ENCODE results near the gene PTPRE.

Gene PTPRE

GRCh38 chr10:128043259-128044045 is 136.5 kb downstream of the PTPRE start:
- TF ChIP-seq YY1 (IDR thresholded peaks at IDR 0.05; ENCODE audit: insufficient read depth, insufficient read length) (no peak), SUZ12 (IDR thresholded peaks at IDR 0.05; ENCODE audit: extremely low read depth, insufficient read depth, insufficient read length) (no peak), ZNF274 (IDR thresholded peaks at IDR 0.05; ENCODE audit: low read depth, low read length) (no peak)
- no peak overlapping the region for H3K4me3 ChIP-seq (ENCODE audit: insufficient read length, low read depth)
- H3K4me1 ChIP-seq (ENCODE audit: insufficient read depth, insufficient read length): peaks cover 7% of the 10 kb centered on the region
- H3K9ac ChIP-seq (ENCODE audit: insufficient read length, low read depth): no peak overlapping the region
- H3K27me3 ChIP-seq (ENCODE audit: insufficient read depth, insufficient read length): no peaks in the 10 kb centered on the region
- no peaks in the 10 kb centered on the region for H3K9me3 ChIP-seq (ENCODE audit: insufficient read depth, low read length)
- H3K36me3 ChIP-seq (ENCODE audit: insufficient read depth, insufficient read length, low read length): no peaks in the 10 kb centered on the region
- DNase-seq (ENCODE audit: low read depth, low spot score): no peak

GRCh38 chr10:128044186-128044585 is 137.3 kb downstream of the PTPRE start:
- TF ChIP-seq SUZ12 (IDR thresholded peaks at IDR 0.05; ENCODE audit: extremely low read depth, insufficient read depth, insufficient read length) (no peak), ZNF274 (IDR thresholded peaks at IDR 0.05; ENCODE audit: low read depth, low read length) (no peak), YY1 (IDR thresholded peaks at IDR 0.05; ENCODE audit: insufficient read depth, insufficient read length) (no peak)
- no peaks in the 10 kb centered on the region for H3K9me3 ChIP-seq (ENCODE audit: insufficient read depth, low read length)

GRCh38 chr10:128044961-128045832 is 138.3 kb downstream of the PTPRE start:
- Histone ChIP-seq H3K4me1 (ENCODE audit: insufficient read depth, insufficient read length) (peaks cover 7% of the 10 kb centered on the region), H3K27me3 (ENCODE audit: insufficient read depth, insufficient read length) (no peaks in the 10 kb centered on the region), H3K9me3 (ENCODE audit: insufficient read depth, low read length) (no peaks in the 10 kb centered on the region), H3K4me3 (ENCODE audit: insufficient read length, low read depth) (no peak overlapping the region), H3K36me3 (ENCODE audit: insufficient read depth, insufficient read length, low read length) (no peaks in the 10 kb centered on the region), H3K9ac (ENCODE audit: insufficient read length, low read depth) (no peak overlapping the region)
- TF ChIP-seq YY1 (IDR thresholded peaks at IDR 0.05; ENCODE audit: insufficient read depth, insufficient read length): no peak
- no peak for TF ChIP-seq SUZ12 (IDR thresholded peaks at IDR 0.05; ENCODE audit: extremely low read depth, insufficient read depth, insufficient read length)
- no peak for TF ChIP-seq ZNF274 (IDR thresholded peaks at IDR 0.05; ENCODE audit: low read depth, low read length)
- DNase-seq (ENCODE audit: low read depth, low spot score): no peak

More at GRCh38 chr10:128044186-128044585, 137.3 kb downstream of the PTPRE start:
- peaks cover 7% of the 10 kb centered on the region for H3K4me1 ChIP-seq (ENCODE audit: insufficient read depth, insufficient read length)
- no peak overlapping the region for H3K9ac ChIP-seq (ENCODE audit: insufficient read length, low read depth)
- no peak overlapping the region for H3K4me3 ChIP-seq (ENCODE audit: insufficient read length, low read depth)
- no peaks in the 10 kb centered on the region for H3K36me3 ChIP-seq (ENCODE audit: insufficient read depth, insufficient read length, low read length)
- H3K27me3 ChIP-seq (ENCODE audit: insufficient read depth, insufficient read length): no peaks in the 10 kb centered on the region
- no peak for DNase-seq (ENCODE audit: low read depth, low spot score)

GRCh38 chr10:128045833-128046120 is 138.9 kb downstream of the PTPRE start:
- Histone ChIP-seq H3K4me1 (ENCODE audit: insufficient read depth, insufficient read length) (peaks cover 7% of the 10 kb centered on the region), H3K4me3 (ENCODE audit: insufficient read length, low read depth) (no peak overlapping the region), H3K36me3 (ENCODE audit: insufficient read depth, insufficient read length, low read length) (no peaks in the 10 kb centered on the region), H3K9me3 (ENCODE audit: insufficient read depth, low read length) (no peaks in the 10 kb centered on the region), H3K9ac (ENCODE audit: insufficient read length, low read depth) (no peak overlapping the region), H3K27me3 (ENCODE audit: insufficient read depth, insufficient read length) (no peaks in the 10 kb centered on the region)
- TF ChIP-seq YY1 (IDR thresholded peaks at IDR 0.05; ENCODE audit: insufficient read depth, insufficient read length) (no peak), SUZ12 (IDR thresholded peaks at IDR 0.05; ENCODE audit: extremely low read depth, insufficient read depth, insufficient read length) (no peak), ZNF274 (IDR thresholded peaks at IDR 0.05; ENCODE audit: low read depth, low read length) (no peak)
- no peak for DNase-seq (ENCODE audit: low read depth, low spot score)

- no peaks in the 10 kb centered on the region for H3K9me3 ChIP-seq (ENCODE audit: insufficient read depth, low read length)
- H3K4me3 ChIP-seq (ENCODE audit: insufficient read length, low read depth): no peak overlapping the region
- peaks cover 7% of the 10 kb centered on the region for H3K4me1 ChIP-seq (ENCODE audit: insufficient read depth, insufficient read length)
- H3K27me3 ChIP-seq (ENCODE audit: insufficient read depth, insufficient read length): no peaks in the 10 kb centered on the region
- TF ChIP-seq SUZ12 (IDR thresholded peaks at IDR 0.05; ENCODE audit: extremely low read depth, insufficient read depth, insufficient read length) (no peak), YY1 (IDR thresholded peaks at IDR 0.05; ENCODE audit: insufficient read depth, insufficient read length) (no peak), ZNF274 (IDR thresholded peaks at IDR 0.05; ENCODE audit: low read depth, low read length) (no peak)
- no peak overlapping the region for H3K9ac ChIP-seq (ENCODE audit: insufficient read length, low read depth)
- no peak for DNase-seq (ENCODE audit: low read depth, low spot score)
- H3K36me3 ChIP-seq (ENCODE audit: insufficient read depth, insufficient read length, low read length): no peaks in the 10 kb centered on the region
Observed at GRCh38 chr10:128046156-128046952, 139.5 kb downstream of the PTPRE start.

GRCh38 chr10:128046953-128047290 is 140.0 kb downstream of the PTPRE start:
- DNase-seq (ENCODE audit: low read depth, low spot score): no peak
- peaks cover 7% of the 10 kb centered on the region for H3K4me1 ChIP-seq (ENCODE audit: insufficient read depth, insufficient read length)
- no peaks in the 10 kb centered on the region for H3K36me3 ChIP-seq (ENCODE audit: insufficient read depth, insufficient read length, low read length)
- H3K9ac ChIP-seq (ENCODE audit: insufficient read length, low read depth): no peak overlapping the region
- H3K4me3 ChIP-seq (ENCODE audit: insufficient read length, low read depth): no peak overlapping the region
- no peaks in the 10 kb centered on the region for H3K9me3 ChIP-seq (ENCODE audit: insufficient read depth, low read length)
- no peaks in the 10 kb centered on the region for H3K27me3 ChIP-seq (ENCODE audit: insufficient read depth, insufficient read length)
- TF ChIP-seq ZNF274 (IDR thresholded peaks at IDR 0.05; ENCODE audit: low read depth, low read length): no peak
- TF ChIP-seq SUZ12 (IDR thresholded peaks at IDR 0.05; ENCODE audit: extremely low read depth, insufficient read depth, insufficient read length): no peak
- no peak for TF ChIP-seq YY1 (IDR thresholded peaks at IDR 0.05; ENCODE audit: insufficient read depth, insufficient read length)
